HG02610 (cell line): ENCODE results near the gene OR7C2.

ENCODE experiments used
- ATAC-seq: cut with Tn5 transposase; IDR thresholded peaks from one replicate; pipeline ENCODE4 v1.9.1; 2021; ENCODE audit warnings: mild to moderate bottlenecking, moderate library complexity; ENCODE audit not compliant: unreplicated experiment

The OR7C2 gene

DNA sequence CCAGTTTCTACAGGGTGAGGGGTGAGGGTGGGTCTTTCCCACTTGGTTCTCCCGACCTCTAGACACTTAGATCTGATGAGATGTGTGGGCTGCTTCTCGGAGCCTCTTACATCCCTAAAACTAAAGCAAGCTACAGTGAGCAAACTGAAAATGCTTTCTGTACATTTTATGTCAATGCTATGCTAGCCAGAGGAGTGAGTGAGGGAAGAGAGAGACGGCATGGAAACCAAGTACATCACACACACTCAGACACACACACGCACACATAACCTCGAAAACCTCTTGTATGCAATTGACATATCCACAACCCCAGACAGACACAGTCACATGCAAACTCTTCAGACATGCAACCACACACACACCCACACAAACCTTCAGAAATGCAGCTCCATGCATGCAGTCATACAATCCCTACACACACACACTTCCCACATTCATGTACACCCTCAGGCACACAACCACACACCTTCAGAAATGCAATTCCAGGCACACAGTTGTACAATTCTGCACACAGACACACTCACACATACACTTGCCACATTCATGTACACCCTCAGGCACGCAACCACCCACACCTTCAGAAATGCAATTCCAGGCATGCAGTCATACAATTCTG lies 37.0 kb downstream of the OR7C2 start:
- ATAC-seq: no peak

DNA sequence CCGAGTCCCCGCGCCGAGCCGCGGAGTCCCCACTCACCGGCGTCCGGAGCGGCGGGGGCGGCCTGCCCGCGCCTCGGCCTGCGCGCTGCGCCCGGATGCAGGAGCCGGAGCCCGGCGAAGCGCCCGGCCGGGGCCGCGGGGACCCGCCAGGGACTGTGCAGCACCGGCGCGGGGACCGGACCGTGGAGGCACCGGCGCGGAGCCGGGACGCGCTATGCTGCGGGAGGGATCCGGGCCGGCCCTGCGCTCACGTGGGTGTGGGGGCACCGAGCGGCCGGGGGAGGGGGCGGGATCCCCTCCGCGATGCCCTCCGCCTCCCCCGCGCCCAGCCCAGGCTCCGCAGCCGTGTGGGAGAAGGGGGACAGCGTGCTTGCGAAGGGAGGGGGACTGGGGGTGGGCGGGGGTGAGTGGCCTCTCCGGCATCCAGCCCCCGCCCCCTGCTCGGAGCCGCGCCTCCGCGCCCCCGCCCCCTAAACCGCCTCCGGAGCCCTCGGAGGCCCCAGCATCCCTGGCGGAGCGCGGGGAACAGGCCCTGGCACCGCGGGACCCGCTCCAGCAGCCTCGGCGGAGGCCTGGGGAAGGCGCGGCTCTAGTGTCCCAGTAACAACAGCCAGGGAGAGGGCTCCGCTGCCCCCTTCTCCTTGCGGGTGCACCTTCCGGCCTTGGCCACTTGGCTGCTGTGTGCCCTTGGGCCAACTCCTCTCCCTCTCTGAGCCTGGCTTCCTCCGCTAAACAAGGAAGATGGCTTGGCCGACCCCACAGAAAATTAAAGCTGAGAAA lies 38.4 kb downstream of the OR7C2 start, which contains the start of gene SLC1A6:
SLC1A6 (minus strand) TSS at position 389 of the 780 bp plus-strand sequence. CDS start 6,954 bp downstream, outside the sequence.
- no peak for ATAC-seq

DNA sequence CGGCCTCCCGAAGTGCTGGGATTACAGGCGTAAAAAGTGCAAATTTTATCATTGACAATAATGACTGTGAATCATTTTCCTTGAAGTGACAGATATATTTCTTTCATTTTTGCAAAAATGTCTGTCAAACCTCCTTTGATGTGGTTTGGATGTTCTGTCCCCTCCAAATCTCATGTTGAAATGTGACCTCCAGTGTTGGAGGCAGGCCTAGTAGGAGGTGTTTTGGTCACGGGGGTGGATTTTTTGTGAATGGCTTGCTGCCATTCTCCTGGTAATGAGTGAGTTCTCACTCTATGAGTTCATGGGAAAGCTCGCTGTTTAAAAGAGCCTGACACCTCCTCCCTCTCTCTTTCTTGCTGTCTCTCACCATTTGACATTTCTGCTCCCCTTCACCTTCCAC lies 43.8 kb downstream of the OR7C2 start:
- ATAC-seq: no peak
